ENCODE measurements around the gene SNAPC4. TPM values are rescaled to one million over a fixed set of nuclear protein-coding genes. Genes with fewer than 3 reads are reported as not detected.

SNAPC4 gene
- total RNA-seq = 1 to 10 TPM; 6.8 to 7.7 TPM
- 10 to 100 TPM in 1 of 2 donors, 1 to 10 TPM in 1; 1.6 to 13.9 TPM for polyA plus RNA-seq
- long read RNA-seq, donor 1, partial matches to known transcripts = 3 of 3 reads
- long read RNA-seq, donor 1, other reads (novel, unspliced or antisense) = 0 of 3 reads
- long read RNA-seq, donor 2, partial matches to known transcripts = 7 of 9 reads
- long read RNA-seq, donor 2, other reads (novel, unspliced or antisense) = 2 of 9 reads

GRCh38 chr9:136400038-136400834 lies at the start of gene SNAPC4:
Gene SNAPC4 (minus strand): TSS chr9:136400170. CDS start chr9:136398428, 1,742 bp downstream.
- intact Hi-C loops (cut with DNase I) = no loop called here
- peak within 1 kb of the TSS in 1 of 2 donors; percentile 10 for H3K27ac ChIP-seq (ENCODE audit: low read depth in 1 of 2, low read length in 2 of 2)

GRCh38 chr9:136448655-136449054 lies 48.7 kb upstream of the SNAPC4 start:
- no peak for ATAC-seq (ENCODE audit: low FRiP score)
- 85 to 91% methylated on average over 3 of the region's 3 CpGs for WGBS, 2 donors
- H3K36me3 ChIP-seq (ENCODE audit: control insufficient read depth in 1 of 2, insufficient read depth in 2 of 2, low read length in 1 of 2) = peaks cover 0 to 8% of the 10 kb centered on the region in 2 donors

More at GRCh38 chr9:136400038-136400834, at the start of gene SNAPC4:
- ATAC-seq (ENCODE audit: low FRiP score) (peak; percentile 94), DNase-seq (peak; percentile 90 to 96)
- WGBS, 2 donors = 4 to 5% methylated on average over 63 to 71 of the region's 71 CpGs
- H3K4me1 ChIP-seq (ENCODE audit: control insufficient read depth in 1 of 2, insufficient read depth in 2 of 2, low read length in 2 of 2) = no peaks in the 10 kb centered on the region
- peak within 1 kb of the TSS; percentile 78 to 85 for H3K4me3 ChIP-seq (ENCODE audit: low read length in 2 of 2)
- H3K36me3 ChIP-seq (ENCODE audit: control insufficient read depth in 1 of 2, insufficient read depth in 2 of 2, low read length in 1 of 2) = peaks cover 0 to 3% of the 10 kb centered on the region in 2 donors
- H3K9me3 ChIP-seq (ENCODE audit: control insufficient read depth, low read length) = no peaks in the 10 kb centered on the region
- no peaks in the 10 kb centered on the region for H3K27me3 ChIP-seq (ENCODE audit: control insufficient read depth in 1 of 2, insufficient read depth in 2 of 2, low read length in 1 of 2)

GRCh38 chr9:136447173-136447778 lies 47.3 kb upstream of the SNAPC4 start:
- WGBS, 2 donors = 91 to 94% methylated on average over 26 to 27 of the region's 27 CpGs
- H3K4me1 ChIP-seq (ENCODE audit: control insufficient read depth in 1 of 2, insufficient read depth in 2 of 2, low read length in 2 of 2) = no peaks in the 10 kb centered on the region
- H3K4me3 ChIP-seq (ENCODE audit: low read length in 2 of 2) = no peak overlapping the region
- no peak overlapping the region for H3K27ac ChIP-seq (ENCODE audit: low read depth in 1 of 2, low read length in 2 of 2)
- no peaks in the 10 kb centered on the region for H3K9me3 ChIP-seq (ENCODE audit: control insufficient read depth, low read length)
- intact Hi-C loops (cut with DNase I) = no loop called here
- ATAC-seq (ENCODE audit: low FRiP score) (no peak), DNase-seq (no peak)
- H3K36me3 ChIP-seq (ENCODE audit: control insufficient read depth in 1 of 2, insufficient read depth in 2 of 2, low read length in 1 of 2) = peaks cover 0 to 8% of the 10 kb centered on the region in 2 donors
- no peaks in the 10 kb centered on the region for H3K27me3 ChIP-seq (ENCODE audit: control insufficient read depth in 1 of 2, insufficient read depth in 2 of 2, low read length in 1 of 2)

More at GRCh38 chr9:136448655-136449054, 48.7 kb upstream of the SNAPC4 start:
- no peak overlapping the region for H3K27ac ChIP-seq (ENCODE audit: low read depth in 1 of 2, low read length in 2 of 2)
- H3K4me1 ChIP-seq (ENCODE audit: control insufficient read depth in 1 of 2, insufficient read depth in 2 of 2, low read length in 2 of 2) = no peaks in the 10 kb centered on the region
- H3K27me3 ChIP-seq (ENCODE audit: control insufficient read depth in 1 of 2, insufficient read depth in 2 of 2, low read length in 1 of 2) = no peaks in the 10 kb centered on the region
- intact Hi-C loops (cut with DNase I) = no loop called here
- no peak overlapping the region for H3K4me3 ChIP-seq (ENCODE audit: low read length in 2 of 2)
- no peaks in the 10 kb centered on the region for H3K9me3 ChIP-seq (ENCODE audit: control insufficient read depth, low read length)
- no peak for DNase-seq

- no peaks in the 10 kb centered on the region for H3K4me1 ChIP-seq (ENCODE audit: control insufficient read depth in 1 of 2, insufficient read depth in 2 of 2, low read length in 2 of 2)
- DNase-seq = no peak
- intact Hi-C loops (cut with DNase I) = no loop called here
Observed at GRCh38 chr9:136445799-136446198, 45.8 kb upstream of the SNAPC4 start.

GRCh38 chr9:136444102-136444501 lies 44.1 kb upstream of the SNAPC4 start:
- no peaks in the 10 kb centered on the region for H3K4me1 ChIP-seq (ENCODE audit: control insufficient read depth in 1 of 2, insufficient read depth in 2 of 2, low read length in 2 of 2)
- WGBS, 2 donors = 90 to 92% methylated on average over 20 of the region's 20 CpGs
- ATAC-seq (ENCODE audit: low FRiP score) (no peak), DNase-seq (no peak)
- intact Hi-C loops (cut with DNase I) = no loop called here
- H3K27me3 ChIP-seq (ENCODE audit: control insufficient read depth in 1 of 2, insufficient read depth in 2 of 2, low read length in 1 of 2) = no peaks in the 10 kb centered on the region
- no peaks in the 10 kb centered on the region for H3K9me3 ChIP-seq (ENCODE audit: control insufficient read depth, low read length)
- H3K27ac ChIP-seq (ENCODE audit: low read depth in 1 of 2, low read length in 2 of 2) = no peak overlapping the region
- H3K36me3 ChIP-seq (ENCODE audit: control insufficient read depth in 1 of 2, insufficient read depth in 2 of 2, low read length in 1 of 2) = peaks cover 0 to 10% of the 10 kb centered on the region in 2 donors
- H3K4me3 ChIP-seq (ENCODE audit: low read length in 2 of 2) = no peak overlapping the region

More at GRCh38 chr9:136445799-136446198, 45.8 kb upstream of the SNAPC4 start:
- H3K27ac ChIP-seq (ENCODE audit: low read depth in 1 of 2, low read length in 2 of 2) = no peak overlapping the region
- no peaks in the 10 kb centered on the region for H3K9me3 ChIP-seq (ENCODE audit: control insufficient read depth, low read length)
- H3K4me3 ChIP-seq (ENCODE audit: low read length in 2 of 2) = no peak overlapping the region
- no peak for ATAC-seq (ENCODE audit: low FRiP score)
- H3K27me3 ChIP-seq (ENCODE audit: control insufficient read depth in 1 of 2, insufficient read depth in 2 of 2, low read length in 1 of 2) = no peaks in the 10 kb centered on the region
- H3K36me3 ChIP-seq (ENCODE audit: control insufficient read depth in 1 of 2, insufficient read depth in 2 of 2, low read length in 1 of 2) = peaks cover 0 to 10% of the 10 kb centered on the region in 2 donors
- 83 to 84% methylated on average over 7 of the region's 7 CpGs for WGBS, 2 donors

GRCh38 chr9:136443687-136444086 lies 43.7 kb upstream of the SNAPC4 start:
- Histone ChIP-seq H3K4me3 (ENCODE audit: low read length in 2 of 2) (no peak overlapping the region), H3K36me3 (ENCODE audit: control insufficient read depth in 1 of 2, insufficient read depth in 2 of 2, low read length in 1 of 2) (peaks cover 0 to 10% of the 10 kb centered on the region in 2 donors), H3K27ac (ENCODE audit: low read depth in 1 of 2, low read length in 2 of 2) (no peak overlapping the region), H3K27me3 (ENCODE audit: control insufficient read depth in 1 of 2, insufficient read depth in 2 of 2, low read length in 1 of 2) (no peaks in the 10 kb centered on the region), H3K9me3 (ENCODE audit: control insufficient read depth, low read length) (no peaks in the 10 kb centered on the region), H3K4me1 (ENCODE audit: control insufficient read depth in 1 of 2, insufficient read depth in 2 of 2, low read length in 2 of 2) (no peaks in the 10 kb centered on the region)
- ATAC-seq (ENCODE audit: low FRiP score) = no peak
- 92% methylated on average over 7 of the region's 7 CpGs for WGBS, 2 donors
- no peak for DNase-seq
- intact Hi-C loops (cut with DNase I) = no loop called here

GRCh38 chr9:136443087-136443486 lies 43.1 kb upstream of the SNAPC4 start:
- no peak for DNase-seq
- Histone ChIP-seq H3K27me3 (ENCODE audit: control insufficient read depth in 1 of 2, insufficient read depth in 2 of 2, low read length in 1 of 2) (no peaks in the 10 kb centered on the region), H3K36me3 (ENCODE audit: control insufficient read depth in 1 of 2, insufficient read depth in 2 of 2, low read length in 1 of 2) (peaks cover 0 to 10% of the 10 kb centered on the region in 2 donors), H3K4me1 (ENCODE audit: control insufficient read depth in 1 of 2, insufficient read depth in 2 of 2, low read length in 2 of 2) (no peaks in the 10 kb centered on the region), H3K27ac (ENCODE audit: low read depth in 1 of 2, low read length in 2 of 2) (no peak overlapping the region), H3K4me3 (ENCODE audit: low read length in 2 of 2) (no peak overlapping the region), H3K9me3 (ENCODE audit: control insufficient read depth, low read length) (no peaks in the 10 kb centered on the region)
- ATAC-seq (ENCODE audit: low FRiP score) = no peak
- intact Hi-C loops (cut with DNase I) = no loop called here
- WGBS, 2 donors = 89 to 92% methylated on average over 13 to 15 of the region's 15 CpGs

- no peak for DNase-seq
- Histone ChIP-seq H3K27ac (ENCODE audit: low read depth in 1 of 2, low read length in 2 of 2) (no peak overlapping the region), H3K27me3 (ENCODE audit: control insufficient read depth in 1 of 2, insufficient read depth in 2 of 2, low read length in 1 of 2) (no peaks in the 10 kb centered on the region), H3K9me3 (ENCODE audit: control insufficient read depth, low read length) (no peaks in the 10 kb centered on the region), H3K4me3 (ENCODE audit: low read length in 2 of 2) (no peak overlapping the region), H3K4me1 (ENCODE audit: control insufficient read depth in 1 of 2, insufficient read depth in 2 of 2, low read length in 2 of 2) (no peaks in the 10 kb centered on the region), H3K36me3 (ENCODE audit: control insufficient read depth in 1 of 2, insufficient read depth in 2 of 2, low read length in 1 of 2) (peaks cover 0 to 8% of the 10 kb centered on the region in 2 donors)
- no peak for ATAC-seq (ENCODE audit: low FRiP score)
- intact Hi-C loops (cut with DNase I) = no loop called here
- WGBS, 2 donors = 70 to 78% methylated on average over 5 of the region's 5 CpGs
Observed at GRCh38 chr9:136442265-136442664, 42.3 kb upstream of the SNAPC4 start.

Measured in aorta (tissue), 5 donors.